C4-2B (cell line): ENCODE measurements around the gene THBD.

Source experiments
- ZFX ChIP-seq: fragments of 450-650 bp; IDR thresholded peaks from 2 replicates; pipeline ENCODE4 v1.6.1; 2017
- TF ChIP-seq, protein P1 (sequence below): fragments of 450-650 bp; conservative IDR thresholded peaks from 2 replicates; pipeline ENCODE4 v1.5.1; 2017; ENCODE audit warnings: mild to moderate bottlenecking

GRCh38 chr20:23084845-23085365 is 35.4 kb upstream of the THBD start:
- TF ChIP-seq, protein P1, sequence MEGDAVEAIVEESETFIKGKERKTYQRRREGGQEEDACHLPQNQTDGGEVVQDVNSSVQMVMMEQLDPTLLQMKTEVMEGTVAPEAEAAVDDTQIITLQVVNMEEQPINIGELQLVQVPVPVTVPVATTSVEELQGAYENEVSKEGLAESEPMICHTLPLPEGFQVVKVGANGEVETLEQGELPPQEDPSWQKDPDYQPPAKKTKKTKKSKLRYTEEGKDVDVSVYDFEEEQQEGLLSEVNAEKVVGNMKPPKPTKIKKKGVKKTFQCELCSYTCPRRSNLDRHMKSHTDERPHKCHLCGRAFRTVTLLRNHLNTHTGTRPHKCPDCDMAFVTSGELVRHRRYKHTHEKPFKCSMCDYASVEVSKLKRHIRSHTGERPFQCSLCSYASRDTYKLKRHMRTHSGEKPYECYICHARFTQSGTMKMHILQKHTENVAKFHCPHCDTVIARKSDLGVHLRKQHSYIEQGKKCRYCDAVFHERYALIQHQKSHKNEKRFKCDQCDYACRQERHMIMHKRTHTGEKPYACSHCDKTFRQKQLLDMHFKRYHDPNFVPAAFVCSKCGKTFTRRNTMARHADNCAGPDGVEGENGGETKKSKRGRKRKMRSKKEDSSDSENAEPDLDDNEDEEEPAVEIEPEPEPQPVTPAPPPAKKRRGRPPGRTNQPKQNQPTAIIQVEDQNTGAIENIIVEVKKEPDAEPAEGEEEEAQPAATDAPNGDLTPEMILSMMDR: no peak
- no peak for TF ChIP-seq ZFX
